GM23338 (cell line): ENCODE measurements around the gene OR2S2.

Experiments used
- CREB1 ChIP-seq: fragments of 250-450 bp; sonication (Bioruptor Pico); IDR thresholded peaks from 2 replicates; pipeline ENCODE4 v1.5.0; 2020; ENCODE audit warnings: low read depth, mild to moderate bottlenecking, moderate library complexity
- EZH2 ChIP-seq: fragments of 200-600 bp; sonication (generic); IDR thresholded peaks from one replicate; pipeline ENCODE4 v1.8.0; 2017; ENCODE audit warnings: antibody characterized with exemption, mild to moderate bottlenecking, low read depth; ENCODE audit not compliant: unreplicated experiment
- EZH2phosphoT487 ChIP-seq: fragments of 200-600 bp; sonication (generic); IDR thresholded peaks from one replicate; pipeline ENCODE4 v1.8.1; 2018; ENCODE audit warnings: antibody characterized with exemption; ENCODE audit not compliant: unreplicated experiment
- NANOG ChIP-seq: IDR thresholded peaks from 2 replicates; pipeline ENCODE4 v1.6.1; 2016; ENCODE audit warnings: antibody characterized with exemption, borderline replicate concordance
- POLR2AphosphoS5 ChIP-seq: IDR thresholded peaks from 2 replicates; pipeline ENCODE4 v1.6.1; 2016; ENCODE audit warnings: antibody characterized with exemption, low read depth
- TF ChIP-seq, protein P1 (sequence below), 2 experiments: fragments of 200-600 bp in 1 of 2; sonication (generic) in 1 of 2; conservative IDR thresholded peaks; 2 replicates each; pipeline versions ENCODE4 v1.5.1 to v1.6.1; 2016 to 2017; ENCODE audit warnings: antibody characterized with exemption in 2 of 2, low read depth in 2 of 2, mild to moderate bottlenecking in 2 of 2, moderate library complexity in 1 of 2

DNA sequence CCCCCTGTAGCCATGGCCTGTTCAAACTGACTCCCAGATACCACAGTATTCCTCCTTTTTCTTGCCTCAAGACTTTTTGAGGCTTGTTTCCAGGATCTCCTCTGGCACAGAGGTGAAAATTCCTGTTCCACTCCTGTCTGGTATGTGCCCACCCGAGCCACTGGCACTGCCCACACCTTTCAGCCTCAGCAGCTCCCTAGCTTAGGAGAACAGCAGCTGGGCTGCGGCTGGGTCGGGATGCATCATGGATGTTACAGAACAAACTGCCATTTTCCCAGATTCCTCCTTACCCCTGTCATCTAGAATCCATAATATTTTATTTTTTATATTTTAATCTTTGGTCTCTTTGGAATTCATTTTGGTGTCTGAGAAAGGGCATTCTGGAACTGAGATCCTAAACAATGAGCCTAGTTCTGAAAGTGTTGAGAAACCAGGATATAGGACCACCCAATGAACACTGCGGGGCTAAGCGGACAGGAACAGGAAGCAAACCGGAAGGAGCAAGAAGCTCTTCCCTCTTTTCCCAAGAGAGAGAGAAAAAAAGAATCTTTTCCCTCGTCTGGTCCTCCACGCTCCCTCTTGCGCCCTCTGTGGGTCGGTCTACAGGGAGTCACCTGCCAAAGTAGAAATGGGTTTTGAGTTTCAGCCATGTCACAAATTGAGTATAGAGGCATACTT is 12.5 kb downstream of the OR2S2 start:
- TF ChIP-seq POLR2AphosphoS5 (no peak), EZH2 (no peak), EZH2phosphoT487 (no peak), NANOG (no peak), CREB1 (CRISPR knock-in tag) (0 out of 2 replicates have a peak, but pooled peaks have one; percentile 22)
- TF ChIP-seq, protein P1, sequence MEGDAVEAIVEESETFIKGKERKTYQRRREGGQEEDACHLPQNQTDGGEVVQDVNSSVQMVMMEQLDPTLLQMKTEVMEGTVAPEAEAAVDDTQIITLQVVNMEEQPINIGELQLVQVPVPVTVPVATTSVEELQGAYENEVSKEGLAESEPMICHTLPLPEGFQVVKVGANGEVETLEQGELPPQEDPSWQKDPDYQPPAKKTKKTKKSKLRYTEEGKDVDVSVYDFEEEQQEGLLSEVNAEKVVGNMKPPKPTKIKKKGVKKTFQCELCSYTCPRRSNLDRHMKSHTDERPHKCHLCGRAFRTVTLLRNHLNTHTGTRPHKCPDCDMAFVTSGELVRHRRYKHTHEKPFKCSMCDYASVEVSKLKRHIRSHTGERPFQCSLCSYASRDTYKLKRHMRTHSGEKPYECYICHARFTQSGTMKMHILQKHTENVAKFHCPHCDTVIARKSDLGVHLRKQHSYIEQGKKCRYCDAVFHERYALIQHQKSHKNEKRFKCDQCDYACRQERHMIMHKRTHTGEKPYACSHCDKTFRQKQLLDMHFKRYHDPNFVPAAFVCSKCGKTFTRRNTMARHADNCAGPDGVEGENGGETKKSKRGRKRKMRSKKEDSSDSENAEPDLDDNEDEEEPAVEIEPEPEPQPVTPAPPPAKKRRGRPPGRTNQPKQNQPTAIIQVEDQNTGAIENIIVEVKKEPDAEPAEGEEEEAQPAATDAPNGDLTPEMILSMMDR (conservative IDR thresholded peaks at IDR 0.05; ENCODE audit: low read depth in 2 of 2) = peak; percentile 90 to 92
